ENCODE data around the gene COL24A1. TPM values are rescaled to one million over a fixed set of nuclear protein-coding genes. Genes with fewer than 3 reads are reported as not detected.
"Not testable (repeated sequence)": the region's sequence is repeated elsewhere in the genome, so short reads cannot be mapped to it uniquely, and the experiment has no call there.

Gene COL24A1
- total RNA-seq, 2 donors from 2014 or later, result 0.12 to 0.34 TPM

- Mint-ChIP-seq H3K4me1 (ENCODE audit: low read depth) (no peaks in the 10 kb centered on the region), H3K9me3 (peaks cover 2 to 3% of the 10 kb centered on the region in 2 donors), H3K36me3 (ENCODE audit: insufficient read depth in 2 of 2) (no peaks in the 10 kb centered on the region), H3K4me3 (no peak overlapping the region), H3K27ac (no peak overlapping the region), H3K27me3 (ENCODE audit: low read depth) (no peaks in the 10 kb centered on the region)
- ATAC-seq (replicated peaks in 1 of 2), result no peak
- no peak for DNase-seq
Measured at GRCh38 chr1:86146566-86146965, 10.0 kb downstream of the COL24A1 start.

- Mint-ChIP-seq H3K4me1 (ENCODE audit: low read depth) (no peaks in the 10 kb centered on the region), H3K9me3 (peaks cover 1 to 5% of the 10 kb centered on the region in 2 donors), H3K4me3 (no peak overlapping the region), H3K36me3 (ENCODE audit: insufficient read depth in 2 of 2) (no peaks in the 10 kb centered on the region), H3K27me3 (ENCODE audit: low read depth) (no peaks in the 10 kb centered on the region), H3K27ac (no peak overlapping the region)
- ATAC-seq (replicated peaks in 1 of 2) (no peak), DNase-seq (no peak)
Measured at GRCh38 chr1:86140281-86140880, 16.2 kb downstream of the COL24A1 start.

- Mint-ChIP-seq H3K36me3 (ENCODE audit: insufficient read depth in 2 of 2) (no peaks in the 10 kb centered on the region), H3K4me1 (ENCODE audit: low read depth) (no peaks in the 10 kb centered on the region), H3K9me3 (peaks cover 2 to 5% of the 10 kb centered on the region in 2 donors), H3K27me3 (ENCODE audit: low read depth) (no peaks in the 10 kb centered on the region), H3K4me3 (no peak overlapping the region), H3K27ac (no peak overlapping the region)
- ATAC-seq (replicated peaks in 1 of 2), result no peak
- DNase-seq, result no peak
Measured at GRCh38 chr1:86138746-86139145, 17.8 kb downstream of the COL24A1 start.

- Mint-ChIP-seq H3K4me1 (ENCODE audit: low read depth) (no peaks in the 10 kb centered on the region), H3K36me3 (ENCODE audit: insufficient read depth in 2 of 2) (no peaks in the 10 kb centered on the region), H3K27me3 (ENCODE audit: low read depth) (no peaks in the 10 kb centered on the region), H3K4me3 (no peak overlapping the region), H3K27ac (no peak overlapping the region), H3K9me3 (peaks cover 2 to 5% of the 10 kb centered on the region in 2 donors)
- no peak for ATAC-seq (replicated peaks in 1 of 2)
- no peak for DNase-seq
Measured at GRCh38 chr1:86137436-86137835, 19.1 kb downstream of the COL24A1 start.

- DNase-seq, result no peak
Measured at GRCh38 chr1:86119214-86119764, 37.3 kb downstream of the COL24A1 start.

GRCh38 chr1:86114816-86115400 is 41.7 kb downstream of the COL24A1 start:
- no peaks in the 10 kb centered on the region for H3K27me3 Mint-ChIP-seq (ENCODE audit: low read depth)
- no peak for ATAC-seq (replicated peaks in 1 of 2)
- no peaks in the 10 kb centered on the region for H3K36me3 Mint-ChIP-seq (ENCODE audit: insufficient read depth in 2 of 2)
- no peak for DNase-seq
- H3K27ac Mint-ChIP-seq, result no peak overlapping the region
- H3K4me1 Mint-ChIP-seq (ENCODE audit: low read depth), result peaks cover 12% of the 10 kb centered on the region
- no peak overlapping the region for H3K4me3 Mint-ChIP-seq
- H3K9me3 Mint-ChIP-seq, result peaks cover 0 to 3% of the 10 kb centered on the region in 2 donors

More at GRCh38 chr1:86119214-86119764, 37.3 kb downstream of the COL24A1 start:
- Mint-ChIP-seq H3K9me3 (peaks cover 1% of the 10 kb centered on the region in 2 donors), H3K4me1 (ENCODE audit: low read depth) (peaks cover 12% of the 10 kb centered on the region), H3K27me3 (ENCODE audit: low read depth) (no peaks in the 10 kb centered on the region), H3K4me3 (peak overlapping the region; percentile 33 to 39), H3K36me3 (ENCODE audit: insufficient read depth in 2 of 2) (peaks cover 0 to 1% of the 10 kb centered on the region in 2 donors), H3K27ac (no peak overlapping the region)
- peak; percentile 61 to 63 for ATAC-seq (replicated peaks in 1 of 2)

- no peak overlapping the region for H3K27ac Mint-ChIP-seq
- DNase-seq (no peak), ATAC-seq (replicated peaks in 1 of 2) (no peak)
- peaks cover 0 to 3% of the 10 kb centered on the region in 2 donors for H3K9me3 Mint-ChIP-seq
- no peak overlapping the region for H3K4me3 Mint-ChIP-seq
- no peaks in the 10 kb centered on the region for H3K36me3 Mint-ChIP-seq (ENCODE audit: insufficient read depth in 2 of 2)
- no peaks in the 10 kb centered on the region for H3K27me3 Mint-ChIP-seq (ENCODE audit: low read depth)
- H3K4me1 Mint-ChIP-seq (ENCODE audit: low read depth), result peaks cover 8% of the 10 kb centered on the region
Measured at GRCh38 chr1:86114236-86114635, 42.3 kb downstream of the COL24A1 start.

GRCh38 chr1:86111590-86111989 is 45.0 kb downstream of the COL24A1 start:
- DNase-seq; ATAC-seq (replicated peaks in 1 of 2); H3K4me3 Mint-ChIP-seq; H3K36me3 Mint-ChIP-seq (ENCODE audit: insufficient read depth in 2 of 2); H3K4me1 Mint-ChIP-seq (ENCODE audit: low read depth); H3K9me3 Mint-ChIP-seq; H3K27me3 Mint-ChIP-seq (ENCODE audit: low read depth); H3K27ac Mint-ChIP-seq: not testable (repeated sequence)

GRCh38 chr1:86110451-86111129 is 46.0 kb downstream of the COL24A1 start:
- H3K36me3 Mint-ChIP-seq (ENCODE audit: insufficient read depth in 2 of 2), result no peaks in the 10 kb centered on the region
- H3K27ac Mint-ChIP-seq, result no peak overlapping the region
- DNase-seq (no peak), ATAC-seq (replicated peaks in 1 of 2) (no peak)
- no peaks in the 10 kb centered on the region for H3K4me1 Mint-ChIP-seq (ENCODE audit: low read depth)
- H3K27me3 Mint-ChIP-seq (ENCODE audit: low read depth), result no peaks in the 10 kb centered on the region
- no peak overlapping the region for H3K4me3 Mint-ChIP-seq
- H3K9me3 Mint-ChIP-seq, result peaks cover 0 to 1% of the 10 kb centered on the region in 2 donors

GRCh38 chr1:86105533-86105866 is 51.1 kb downstream of the COL24A1 start:
- Mint-ChIP-seq H3K4me3 (no peak overlapping the region), H3K27me3 (ENCODE audit: low read depth) (no peaks in the 10 kb centered on the region), H3K9me3 (no peaks in the 10 kb centered on the region), H3K27ac (no peak overlapping the region), H3K4me1 (ENCODE audit: low read depth) (no peaks in the 10 kb centered on the region), H3K36me3 (ENCODE audit: insufficient read depth in 2 of 2) (no peaks in the 10 kb centered on the region)
- ATAC-seq (replicated peaks in 1 of 2) (no peak), DNase-seq (no peak)

GRCh38 chr1:86104606-86105532 is 51.7 kb downstream of the COL24A1 start:
- no peak overlapping the region for H3K27ac Mint-ChIP-seq
- H3K36me3 Mint-ChIP-seq (ENCODE audit: insufficient read depth in 2 of 2), result no peaks in the 10 kb centered on the region
- H3K4me3 Mint-ChIP-seq, result no peak overlapping the region
- no peaks in the 10 kb centered on the region for H3K4me1 Mint-ChIP-seq (ENCODE audit: low read depth)
- ATAC-seq (replicated peaks in 1 of 2) (no peak), DNase-seq (no peak)
- H3K9me3 Mint-ChIP-seq, result no peaks in the 10 kb centered on the region
- no peaks in the 10 kb centered on the region for H3K27me3 Mint-ChIP-seq (ENCODE audit: low read depth)

- ATAC-seq (replicated peaks in 1 of 2), result no peak
- H3K9me3 Mint-ChIP-seq, result no peaks in the 10 kb centered on the region
- H3K4me1 Mint-ChIP-seq (ENCODE audit: low read depth), result no peaks in the 10 kb centered on the region
Measured at GRCh38 chr1:86101616-86102015, 55.0 kb downstream of the COL24A1 start.

GRCh38 chr1:86100401-86100800 is 56.2 kb downstream of the COL24A1 start:
- Mint-ChIP-seq H3K4me3 (no peak overlapping the region), H3K27ac (no peak overlapping the region), H3K9me3 (no peaks in the 10 kb centered on the region), H3K36me3 (ENCODE audit: insufficient read depth in 2 of 2) (no peaks in the 10 kb centered on the region), H3K27me3 (ENCODE audit: low read depth) (no peaks in the 10 kb centered on the region), H3K4me1 (ENCODE audit: low read depth) (no peaks in the 10 kb centered on the region)
- DNase-seq (no peak), ATAC-seq (replicated peaks in 1 of 2) (no peak)

More at GRCh38 chr1:86101616-86102015, 55.0 kb downstream of the COL24A1 start:
- Mint-ChIP-seq H3K36me3 (ENCODE audit: insufficient read depth in 2 of 2) (no peaks in the 10 kb centered on the region), H3K27ac (no peak overlapping the region), H3K4me3 (no peak overlapping the region), H3K27me3 (ENCODE audit: low read depth) (no peaks in the 10 kb centered on the region)
- no peak for DNase-seq
